ENCODE measurements around the gene ARSI. TPM values are rescaled to one million over a fixed set of nuclear protein-coding genes. Genes with fewer than 3 reads are reported as not detected.
A peak's percentile ranks its signal among the peaks of the same experiment; 100 is the strongest.

Gene ARSI
- not detected for total RNA-seq
- polyA plus RNA-seq: not detected

DNA sequence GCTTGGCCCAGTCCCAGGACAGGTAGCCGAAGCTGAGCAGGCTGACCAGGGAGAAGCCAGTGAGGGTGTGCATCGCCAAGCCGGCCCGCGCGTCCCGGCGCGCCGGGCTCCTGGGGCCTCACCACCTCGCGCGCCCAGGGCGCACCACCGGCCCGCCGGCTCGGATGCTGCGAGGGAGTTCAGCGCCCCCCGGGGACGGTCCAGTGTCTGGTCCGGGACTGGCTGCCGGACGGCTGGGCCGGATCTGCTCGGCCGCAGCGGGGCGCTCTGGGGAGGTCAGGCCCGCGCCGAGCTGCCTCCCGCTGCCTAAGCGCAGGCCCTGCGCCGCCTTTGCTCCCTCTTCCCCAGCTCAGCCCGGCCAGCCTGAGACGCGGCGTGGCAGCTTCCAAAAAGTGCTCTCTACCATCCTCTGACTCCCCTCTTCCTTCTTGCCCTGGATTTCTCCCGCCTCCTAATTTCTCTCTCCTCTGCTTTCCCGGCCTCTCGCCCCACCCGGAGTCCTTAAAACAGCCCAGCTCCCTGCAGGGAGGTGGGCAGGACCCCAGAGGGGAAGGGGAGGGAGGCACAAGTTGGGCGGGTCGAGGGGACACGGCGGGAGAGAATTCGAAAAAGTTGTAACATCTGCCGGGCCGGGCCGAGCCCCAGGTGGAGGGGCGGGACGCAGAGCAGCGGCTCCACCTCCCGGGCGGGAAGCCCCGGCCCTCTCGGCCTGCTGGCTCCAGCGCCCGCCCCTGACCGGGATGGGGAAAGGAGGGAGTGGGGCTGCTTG lies at the start of gene ARSI:
ARSI (minus strand) TSS at position 605 of the 769 bp plus-strand sequence; CDS start at position 73, 532 bp downstream.
- Mint-ChIP-seq H3K4me1 (peaks cover 0 to 3% (median 1%) of the 10 kb centered on the region in 4 donors), H3K27me3 (peaks cover 32% of the 10 kb centered on the region), H3K9me3 (peaks cover 0 to 3% (median 0%) of the 10 kb centered on the region in 7 donors), H3K4me3 (peak within 1 kb of the TSS in 1 of 4 donors; percentile 13), H3K36me3 (no peaks in the 10 kb centered on the region), H3K27ac (no peak within 1 kb of the TSS)
- Histone ChIP-seq H3K4me1 (ENCODE audit: control insufficient read depth, insufficient read depth, low read length, poor library complexity, severe bottlenecking) (no peaks in the 10 kb centered on the region), H3K36me3 (ENCODE audit: control insufficient read depth, insufficient read depth, low read length) (no peaks in the 10 kb centered on the region), H3K4me3 (ENCODE audit: low read depth, low read length) (no peak within 1 kb of the TSS), H3K27ac (ENCODE audit: insufficient read depth, low read length, poor library complexity, severe bottlenecking) (no peak within 1 kb of the TSS), H3K9me3 (ENCODE audit: control insufficient read depth in 2 of 2, low read length in 2 of 2) (no peaks in the 10 kb centered on the region), H3K27me3 (ENCODE audit: control insufficient read depth, insufficient read depth, low read length) (peaks cover 15% of the 10 kb centered on the region)
- DNase-seq (no peak), ATAC-seq (ENCODE audit: low read depth in 2 of 2) (no peak)

- Histone ChIP-seq H3K27me3 (ENCODE audit: control insufficient read depth, insufficient read depth, low read length) (no peaks in the 10 kb centered on the region), H3K4me1 (ENCODE audit: control insufficient read depth, insufficient read depth, low read length, poor library complexity, severe bottlenecking) (no peaks in the 10 kb centered on the region), H3K27ac (ENCODE audit: insufficient read depth, low read length, poor library complexity, severe bottlenecking) (no peak overlapping the region), H3K4me3 (ENCODE audit: low read depth, low read length) (no peak overlapping the region), H3K36me3 (ENCODE audit: control insufficient read depth, insufficient read depth, low read length) (no peaks in the 10 kb centered on the region), H3K9me3 (ENCODE audit: control insufficient read depth in 2 of 2, low read length in 2 of 2) (no peaks in the 10 kb centered on the region)
- Mint-ChIP-seq H3K27ac (peak overlapping the region; percentile 55 to 84 (median 57)), H3K4me3 (peak overlapping the region in 2 of 4 donors; percentile 1 to 14), H3K27me3 (peaks cover 5% of the 10 kb centered on the region), H3K4me1 (peaks cover 5 to 13% (median 10%) of the 10 kb centered on the region in 4 donors), H3K36me3 (no peaks in the 10 kb centered on the region), H3K9me3 (no peaks in the 10 kb centered on the region)
- DNase-seq (peak in 2 of 3 donors; percentile 35 to 61), ATAC-seq (ENCODE audit: low read depth in 2 of 2) (peak; percentile 60 to 71)
These were observed 48.0 kb upstream of the ARSI start for GRCh38 chr5:150350524-150351344.

DNA sequence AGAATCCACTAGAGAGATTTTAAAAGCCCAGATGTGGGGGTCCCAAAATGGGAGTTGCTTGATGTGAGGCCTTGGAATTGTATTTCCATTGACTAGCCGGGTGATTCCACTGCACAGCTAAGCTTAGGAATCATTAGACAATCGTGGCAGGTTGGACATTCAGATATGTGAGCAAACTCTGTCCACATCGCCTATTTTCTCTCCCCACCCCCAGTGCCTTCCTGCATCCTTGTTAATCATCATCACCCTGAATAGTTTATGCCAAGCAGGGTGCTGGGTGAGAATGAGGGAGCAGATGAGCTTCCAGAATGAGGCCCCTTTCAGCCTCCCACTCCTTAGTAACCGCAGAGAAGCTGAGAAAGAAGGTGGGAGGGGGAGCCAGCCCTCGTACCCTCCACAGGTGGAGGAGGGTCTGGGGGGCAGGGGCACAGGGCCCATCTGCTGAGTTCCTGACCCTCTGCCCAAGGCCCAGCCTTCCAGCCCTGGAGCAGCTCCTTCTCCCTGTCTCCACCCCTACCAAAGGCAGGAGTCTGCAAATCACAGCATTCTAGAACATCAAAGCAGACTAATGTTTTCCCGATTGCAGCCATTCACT lies 47.1 kb upstream of the ARSI start:
- Mint-ChIP-seq H3K9me3 (no peaks in the 10 kb centered on the region), H3K4me3 (peak overlapping the region in 1 of 4 donors; percentile 29), H3K27ac (no peak overlapping the region), H3K4me1 (peaks cover 5 to 13% (median 8%) of the 10 kb centered on the region in 4 donors), H3K36me3 (no peaks in the 10 kb centered on the region), H3K27me3 (peaks cover 5% of the 10 kb centered on the region)
- Histone ChIP-seq H3K9me3 (ENCODE audit: control insufficient read depth in 2 of 2, low read length in 2 of 2) (no peaks in the 10 kb centered on the region), H3K4me1 (ENCODE audit: control insufficient read depth, insufficient read depth, low read length, poor library complexity, severe bottlenecking) (no peaks in the 10 kb centered on the region), H3K36me3 (ENCODE audit: control insufficient read depth, insufficient read depth, low read length) (no peaks in the 10 kb centered on the region), H3K4me3 (ENCODE audit: low read depth, low read length) (no peak overlapping the region), H3K27ac (ENCODE audit: insufficient read depth, low read length, poor library complexity, severe bottlenecking) (no peak overlapping the region), H3K27me3 (ENCODE audit: control insufficient read depth, insufficient read depth, low read length) (no peaks in the 10 kb centered on the region)
- ATAC-seq (ENCODE audit: low read depth in 2 of 2) (no peak), DNase-seq (no peak)

GRCh38 chr5:150347451-150347850 lies 44.7 kb upstream of the ARSI start:
- H3K27me3 ChIP-seq (ENCODE audit: control insufficient read depth, insufficient read depth, low read length): no peaks in the 10 kb centered on the region
- H3K4me1 ChIP-seq (ENCODE audit: control insufficient read depth, insufficient read depth, low read length, poor library complexity, severe bottlenecking): no peaks in the 10 kb centered on the region
- H3K36me3 Mint-ChIP-seq: no peaks in the 10 kb centered on the region
- no peaks in the 10 kb centered on the region for H3K9me3 ChIP-seq (ENCODE audit: control insufficient read depth in 2 of 2, low read length in 2 of 2)
- no peak overlapping the region for H3K4me3 ChIP-seq (ENCODE audit: low read depth, low read length)
- peaks cover 9% of the 10 kb centered on the region for H3K27me3 Mint-ChIP-seq
- H3K9me3 Mint-ChIP-seq: no peaks in the 10 kb centered on the region
- peaks cover 5 to 13% (median 8%) of the 10 kb centered on the region in 4 donors for H3K4me1 Mint-ChIP-seq
- H3K36me3 ChIP-seq (ENCODE audit: control insufficient read depth, insufficient read depth, low read length): no peaks in the 10 kb centered on the region
- H3K27ac Mint-ChIP-seq: peak overlapping the region in 1 of 3 donors; percentile 28
- no peak for ATAC-seq (ENCODE audit: low read depth in 2 of 2)
- H3K27ac ChIP-seq (ENCODE audit: insufficient read depth, low read length, poor library complexity, severe bottlenecking): no peak overlapping the region
- no peak for DNase-seq
- H3K4me3 Mint-ChIP-seq: no peak overlapping the region

GRCh38 chr5:150347003-150347402 lies 44.3 kb upstream of the ARSI start:
- Mint-ChIP-seq H3K4me1 (peaks cover 5 to 13% (median 8%) of the 10 kb centered on the region in 4 donors), H3K27me3 (peaks cover 9% of the 10 kb centered on the region), H3K36me3 (no peaks in the 10 kb centered on the region), H3K27ac (no peak overlapping the region), H3K4me3 (no peak overlapping the region), H3K9me3 (no peaks in the 10 kb centered on the region)
- Histone ChIP-seq H3K36me3 (ENCODE audit: control insufficient read depth, insufficient read depth, low read length) (no peaks in the 10 kb centered on the region), H3K4me3 (ENCODE audit: low read depth, low read length) (no peak overlapping the region), H3K9me3 (ENCODE audit: control insufficient read depth in 2 of 2, low read length in 2 of 2) (no peaks in the 10 kb centered on the region), H3K4me1 (ENCODE audit: control insufficient read depth, insufficient read depth, low read length, poor library complexity, severe bottlenecking) (no peaks in the 10 kb centered on the region), H3K27ac (ENCODE audit: insufficient read depth, low read length, poor library complexity, severe bottlenecking) (no peak overlapping the region), H3K27me3 (ENCODE audit: control insufficient read depth, insufficient read depth, low read length) (no peaks in the 10 kb centered on the region)
- no peak for ATAC-seq (ENCODE audit: low read depth in 2 of 2)
- DNase-seq: no peak

GRCh38 chr5:150346592-150346991 lies 43.9 kb upstream of the ARSI start:
- no peak for ATAC-seq (ENCODE audit: low read depth in 2 of 2)
- no peaks in the 10 kb centered on the region for H3K9me3 Mint-ChIP-seq
- no peak for DNase-seq
- Histone ChIP-seq H3K27ac (ENCODE audit: insufficient read depth, low read length, poor library complexity, severe bottlenecking) (no peak overlapping the region), H3K9me3 (ENCODE audit: control insufficient read depth in 2 of 2, low read length in 2 of 2) (no peaks in the 10 kb centered on the region), H3K4me3 (ENCODE audit: low read depth, low read length) (no peak overlapping the region), H3K4me1 (ENCODE audit: control insufficient read depth, insufficient read depth, low read length, poor library complexity, severe bottlenecking) (no peaks in the 10 kb centered on the region), H3K36me3 (ENCODE audit: control insufficient read depth, insufficient read depth, low read length) (no peaks in the 10 kb centered on the region), H3K27me3 (ENCODE audit: control insufficient read depth, insufficient read depth, low read length) (no peaks in the 10 kb centered on the region)
- peaks cover 5 to 13% (median 8%) of the 10 kb centered on the region in 4 donors for H3K4me1 Mint-ChIP-seq
- peaks cover 9% of the 10 kb centered on the region for H3K27me3 Mint-ChIP-seq
- H3K36me3 Mint-ChIP-seq: no peaks in the 10 kb centered on the region
- H3K27ac Mint-ChIP-seq: no peak overlapping the region
- no peak overlapping the region for H3K4me3 Mint-ChIP-seq

DNA sequence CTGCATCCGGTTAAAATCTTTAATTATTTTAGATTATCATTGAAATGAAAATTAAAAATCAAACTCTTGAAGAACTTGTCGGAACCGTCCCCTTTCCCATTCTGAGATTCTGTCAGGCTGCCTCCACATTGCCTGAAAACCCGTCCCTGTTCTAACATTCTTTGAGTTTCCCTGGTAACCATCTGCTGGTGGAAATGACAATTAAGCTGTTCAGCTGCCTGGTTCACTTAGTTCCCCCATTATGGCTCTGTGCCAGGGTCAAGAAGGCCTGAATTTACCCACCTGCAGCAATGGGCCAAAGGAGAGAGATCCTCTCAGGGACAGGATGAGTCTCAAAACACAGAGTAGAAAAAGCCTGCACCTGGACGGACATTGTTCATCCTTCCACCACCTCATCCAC lies 43.0 kb upstream of the ARSI start:
- Mint-ChIP-seq H3K4me1 (peaks cover 3 to 6% (median 4%) of the 10 kb centered on the region in 4 donors), H3K27ac (no peak overlapping the region), H3K9me3 (no peaks in the 10 kb centered on the region), H3K36me3 (no peaks in the 10 kb centered on the region), H3K4me3 (no peak overlapping the region), H3K27me3 (peaks cover 9% of the 10 kb centered on the region)
- H3K9me3 ChIP-seq (ENCODE audit: control insufficient read depth in 2 of 2, low read length in 2 of 2): no peaks in the 10 kb centered on the region
- H3K27me3 ChIP-seq (ENCODE audit: control insufficient read depth, insufficient read depth, low read length): no peaks in the 10 kb centered on the region
- no peak for ATAC-seq (ENCODE audit: low read depth in 2 of 2)
- DNase-seq: no peak
- no peaks in the 10 kb centered on the region for H3K36me3 ChIP-seq (ENCODE audit: control insufficient read depth, insufficient read depth, low read length)
- no peak overlapping the region for H3K4me3 ChIP-seq (ENCODE audit: low read depth, low read length)
- no peak overlapping the region for H3K27ac ChIP-seq (ENCODE audit: insufficient read depth, low read length, poor library complexity, severe bottlenecking)
- no peaks in the 10 kb centered on the region for H3K4me1 ChIP-seq (ENCODE audit: control insufficient read depth, insufficient read depth, low read length, poor library complexity, severe bottlenecking)
